H1 (cell line): ENCODE results near the gene TWSG1. TPM values are rescaled to one million over a fixed set of nuclear protein-coding genes. Genes with fewer than 3 reads are reported as not detected.

ENCODE experiments used
- CTCF ChIA-PET: fragments of 300-600 bp; sonication (Branson Sonifier 250); formaldehyde crosslinking; loops from one replicate; lab custom pipeline; 2021; ENCODE audit not compliant: partially characterized antibody; lab: Charles Lee
- POLR2A ChIA-PET: fragments of 300-600 bp; sonication (Branson Sonifier 250); formaldehyde crosslinking; loops from one replicate; lab custom pipeline; 2021; ENCODE audit warnings: inconsistent platforms; ENCODE audit not compliant: partially characterized antibody; lab: Charles Lee
- DNase-seq, 2 experiments: peaks; one replicate each; pipeline versions ENCODE4 v3.0.0 to v3.0.0-alpha.2; 2010 to 2022; ENCODE audit warnings: low spot score in 2 of 2, low read depth in 1 of 2, mixed read lengths in 1 of 2
- FAIRE-seq: peaks from 2 replicates; lab custom pipeline; 2011; peaks lifted over from hg19 to GRCh38; lab: Jason Lieb, UNC
- H2AFZ ChIP-seq: 2 replicates; pipeline ENCODE4 v1.8.1; 2012; ENCODE audit warnings: low read length, inconsistent platforms
- H2AK5ac ChIP-seq: 2 replicates; pipeline ENCODE4 v1.6.1; 2013; ENCODE audit warnings: low read depth, low read length
- H2BK120ac ChIP-seq: replicated peaks from 2 replicates; pipeline ENCODE3; 2013; ENCODE audit warnings: low read depth, low read length, inconsistent platforms
- H2BK12ac ChIP-seq: 2 replicates; pipeline ENCODE4 v1.6.1; 2013; ENCODE audit warnings: low read depth, low read length
- H2BK15ac ChIP-seq: 2 replicates; pipeline ENCODE4 v1.6.1; 2013; ENCODE audit warnings: low read length
- H2BK20ac ChIP-seq: 2 replicates; pipeline ENCODE4 v1.6.1; 2013; ENCODE audit warnings: low read length
- H2BK5ac ChIP-seq: 2 replicates; pipeline ENCODE4 v1.6.1; 2013; ENCODE audit warnings: low read depth, low read length
- H3K14ac ChIP-seq: 2 replicates; pipeline ENCODE4 v1.6.1; 2013; ENCODE audit warnings: inconsistent platforms; ENCODE audit not compliant: insufficient read length
- H3K18ac ChIP-seq: 2 replicates; pipeline ENCODE4 v1.6.1; 2013; ENCODE audit warnings: low read length; ENCODE audit errors: extremely low read depth
- H3K23ac ChIP-seq: 2 replicates; pipeline ENCODE4 v1.6.1; 2013; ENCODE audit warnings: inconsistent platforms; ENCODE audit not compliant: insufficient read length
- H3K23me2 ChIP-seq: 2 replicates; pipeline ENCODE4 v1.6.1; 2013; ENCODE audit warnings: low read depth, low read length
- H3K27ac ChIP-seq: 2 replicates; pipeline ENCODE4 v1.6.1; 2011; ENCODE audit warnings: low read depth, low read length, inconsistent platforms
- H3K27me3 ChIP-seq, 4 experiments: replicated peaks in 1 of 4; 1 replicate in 1 of 4; 2 replicates in 3 of 4; pipeline versions ENCODE4 v1.6.1 to v1.8.1; 2011 to 2013; ENCODE audit warnings: low read length in 3 of 4, mild to moderate bottlenecking in 3 of 4, inconsistent platforms in 2 of 4, mixed read lengths in 2 of 4, moderate library complexity in 1 of 4; ENCODE audit not compliant: control insufficient read depth in 3 of 4, insufficient read depth in 3 of 4; ENCODE audit errors: extremely low read depth in 1 of 4
- H3K36me3 ChIP-seq, 4 experiments: 2 replicates each; pipeline versions ENCODE4 v1.6.1 to v1.8.1; 2011 to 2013; ENCODE audit warnings: mild to moderate bottlenecking in 4 of 4, low read length in 3 of 4, moderate library complexity in 2 of 4, control low read depth in 1 of 4, inconsistent platforms in 1 of 4; ENCODE audit not compliant: insufficient read depth in 4 of 4, control insufficient read depth in 2 of 4
- H3K4ac ChIP-seq: replicated peaks from 2 replicates; pipeline ENCODE3; 2013; ENCODE audit warnings: low read length, low read depth, mixed read lengths, inconsistent platforms; ENCODE audit not compliant: insufficient read length
- H3K4me1 ChIP-seq, 4 experiments: replicated peaks in 1 of 4; 1 replicate in 1 of 4; 2 replicates in 3 of 4; pipeline versions ENCODE4 v1.6.1 to v1.8.1; 2011 to 2013; ENCODE audit warnings: low read length in 3 of 4, inconsistent platforms in 2 of 4, mixed read lengths in 1 of 4; ENCODE audit not compliant: insufficient read depth in 4 of 4, control insufficient read depth in 3 of 4
- H3K4me2 ChIP-seq, 2 experiments: 2 replicates each; pipeline versions ENCODE4 v1.6.1 to v1.8.1; 2011 to 2013; ENCODE audit warnings: low read depth in 2 of 2, low read length in 2 of 2, control low read depth in 1 of 2, inconsistent platforms in 1 of 2, mild to moderate bottlenecking in 1 of 2; ENCODE audit not compliant: insufficient read depth in 1 of 2
- H3K4me3 ChIP-seq, 4 experiments: fragments of 200-600, 300-600 bp in 1 of 4; sonication (generic), shearing (Covaris generic), sonication (Bioruptor Twin) in 1 of 4; 2 replicates each; pipeline versions ENCODE4 v1.5.1 to v1.8.1; 2011 to 2016; ENCODE audit warnings: low read length in 4 of 4, low read depth in 3 of 4, control low read depth in 2 of 4, inconsistent platforms in 2 of 4, mild to moderate bottlenecking in 2 of 4, mixed read lengths in 1 of 4, moderate library complexity in 1 of 4; ENCODE audit not compliant: insufficient read depth in 2 of 4; ENCODE audit errors: extremely low read depth in 1 of 4
- H3K56ac ChIP-seq: replicated peaks from 2 replicates; pipeline ENCODE3; 2013; ENCODE audit warnings: low read depth, mild to moderate bottlenecking, mixed read lengths, low read length, inconsistent platforms; ENCODE audit not compliant: insufficient read length
- H3K79me1 ChIP-seq: 2 replicates; pipeline ENCODE4 v1.6.1; 2013; ENCODE audit warnings: low read depth, low read length, control low read depth
- H3K79me2 ChIP-seq, 2 experiments: 2 replicates each; pipeline versions ENCODE4 v1.6.1 to v1.8.1; 2012 to 2013; ENCODE audit warnings: low read length in 2 of 2, mild to moderate bottlenecking in 2 of 2, inconsistent platforms in 1 of 2; ENCODE audit not compliant: insufficient read depth in 2 of 2, control insufficient read depth in 1 of 2
- H3K9ac ChIP-seq, 4 experiments: replicated peaks in 1 of 4; 1 replicate in 1 of 4; 2 replicates in 3 of 4; pipeline versions ENCODE4 v1.6.1 to v1.8.1; 2011 to 2013; ENCODE audit warnings: low read depth in 3 of 4, low read length in 3 of 4, control low read depth in 2 of 4, mild to moderate bottlenecking in 2 of 4, moderate library complexity in 2 of 4, inconsistent platforms in 1 of 4; ENCODE audit errors: extremely low read depth in 1 of 4
- H3K9me3 ChIP-seq, 2 experiments: 2 replicates each; pipeline versions ENCODE4 v1.6.1 to v1.8.1; 2012 to 2013; ENCODE audit warnings: mild to moderate bottlenecking in 2 of 2, moderate library complexity in 2 of 2, control low read depth in 1 of 2, inconsistent platforms in 1 of 2, low read depth in 1 of 2, low read length in 1 of 2, mixed read lengths in 1 of 2; ENCODE audit not compliant: insufficient read depth in 2 of 2
- H4K20me1 ChIP-seq, 2 experiments: replicated peaks in 1 of 2; 2 replicates each; pipeline versions ENCODE3 to v1.8.1; 2011 to 2013; ENCODE audit warnings: inconsistent platforms in 2 of 2, low read length in 2 of 2, mild to moderate bottlenecking in 1 of 2; ENCODE audit not compliant: insufficient read depth in 2 of 2, control insufficient read depth in 1 of 2
- H4K5ac ChIP-seq: 2 replicates; pipeline ENCODE4 v1.6.1; 2013; ENCODE audit warnings: low read length, low read depth, mixed read lengths, inconsistent platforms; ENCODE audit not compliant: insufficient read length
- H4K8ac ChIP-seq: 2 replicates; pipeline ENCODE4 v1.8.0; 2013; ENCODE audit warnings: mild to moderate bottlenecking, moderate library complexity, low read length, inconsistent platforms; ENCODE audit not compliant: insufficient read depth; ENCODE audit errors: extremely low read depth
- H4K91ac ChIP-seq: replicated peaks from 2 replicates; pipeline ENCODE3; 2013; ENCODE audit warnings: low read length, mixed read lengths, inconsistent platforms; ENCODE audit not compliant: insufficient read length
- SP2 ChIP-seq: IDR thresholded peaks from 2 replicates; pipeline ENCODE4 v1.6.1; 2012; ENCODE audit warnings: mild to moderate bottlenecking, low read length, inconsistent platforms
- WGBS, 2 experiments: shearing (Covaris generic) in 1 of 2; methylation state at CpG; one replicate each; pipeline versions ENCODE4 v1.1.6 to v1.1.7; 2013 to 2015; ENCODE audit warnings: low lambda C conversion rate in 2 of 2, mixed read lengths in 2 of 2, inconsistent platforms in 1 of 2, low coverage in 1 of 2, missing lambda C conversion rate in 1 of 2; ENCODE audit not compliant: insufficient replicate concordance in 2 of 2, insufficient coverage in 1 of 2, insufficient read length in 1 of 2; ENCODE audit errors: extremely low coverage in 1 of 2, missing lambda C conversion rate in 1 of 2; 5-methylcytosine and 5-hydroxymethylcytosine counted together
- polyA plus RNA-seq, 7 experiments: library from polyadenylated mRNA; depleted of rRNA in 3 of 7; stranded (reverse) in 5 of 7; unstranded in 2 of 7; fragments of >200 nt in 5 of 7; fragments of 200-250 nt in 2 of 7; gene quantifications; 1 replicate in 5 of 7; 2 replicates in 1 of 7; 4 replicates in 1 of 7; pipeline versions ENCODE4 v1.2.1 to v1.2.3, GENCODE V29; 2011 to 2013; ENCODE audit warnings: missing spikeins in 2 of 7, mixed read lengths in 2 of 7
- total RNA-seq: library from RNA; stranded (reverse); fragmentation: NEBNext Ultra II Directional; extraction: Animal tissue kit (Norgen Biotek cat#: 25700); gene quantifications from 2 replicates; pipeline ENCODE4 v1.2.1, GENCODE V29; 2021
- TF ChIP-seq, protein P1 (sequence below): IDR thresholded peaks from 2 replicates; pipeline ENCODE4 v1.6.1; 2011; ENCODE audit warnings: low read depth, mild to moderate bottlenecking, low read length; ENCODE audit not compliant: insufficient read depth

Gene TWSG1
- total and polyA plus RNA-seq, 2 of the 8 experiments (the other 6 are each of a cell fraction or from before 2014, with no cell fraction given), result 11.8 to 19.8 TPM

GRCh38 chr18:9362869-9363268 is 28.3 kb downstream of the TWSG1 start:
- Histone ChIP-seq H3K4ac (no peak overlapping the region), H3K79me1 (no peaks in the 10 kb centered on the region), H3K79me2 (no peaks in the 10 kb centered on the region), H3K9me3 (peaks cover 4 to 6% of the 10 kb centered on the region in 2 experiments; a peak in 3 of 4 replicates), H3K4me3 (no peak overlapping the region), H2BK120ac (no peak overlapping the region), H3K27ac (no peak overlapping the region), H3K36me3 (peaks cover 0 to 6% (median 1%) of the 10 kb centered on the region in 4 experiments; a peak in 2 of 8 replicates), H3K4me2 (no peak overlapping the region), H3K14ac (no peak overlapping the region), H3K9ac (no peak overlapping the region), H2BK5ac (no peak overlapping the region), H3K4me1 (peaks cover 0 to 7% (median 1%) of the 10 kb centered on the region in 4 experiments; a peak in 3 of 7 replicates), H2AK5ac (no peak overlapping the region), H4K20me1 (no peaks in the 10 kb centered on the region), H2BK15ac (no peak overlapping the region), H2AFZ (no peak overlapping the region), H3K56ac (no peak overlapping the region), H4K5ac (no peak overlapping the region), H2BK20ac (no peak overlapping the region), H3K18ac (no peak overlapping the region), H2BK12ac (no peak overlapping the region), H3K23ac (no peak overlapping the region), H4K91ac (no peak overlapping the region), H3K27me3 (no peaks in the 10 kb centered on the region), H4K8ac (no peak overlapping the region), H3K23me2 (no peaks in the 10 kb centered on the region)
- POLR2A ChIA-PET, result interaction anchor here (0.7 to 1.1 kb wide), 3 partner anchors 28 to 181 kb away, joined by 3 read pairs; partner anchors contain the start of gene TWSG1
- DNase-seq, result no peak
- CTCF ChIA-PET, result interaction anchor here (0.6 to 1.0 kb wide), 2 partner anchors 38 to 41 kb away, joined by 3 to 5 read pairs; no protein-coding TSS in a partner anchor
- 85% methylated on average over 1 of the region's 1 CpG; no CpG with 5 or more reads in 1 of the 2 experiments for WGBS, 2 experiments
- TF ChIP-seq SP2, result no peak
- TF ChIP-seq, protein P1, sequence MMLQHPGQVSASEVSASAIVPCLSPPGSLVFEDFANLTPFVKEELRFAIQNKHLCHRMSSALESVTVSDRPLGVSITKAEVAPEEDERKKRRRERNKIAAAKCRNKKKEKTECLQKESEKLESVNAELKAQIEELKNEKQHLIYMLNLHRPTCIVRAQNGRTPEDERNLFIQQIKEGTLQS, result no peak
- no peak for FAIRE-seq
